GM18502 (cell line): Measurements from ENCODE around the gene PRKN.
"Not testable (repeated sequence)": the region's sequence is repeated elsewhere in the genome, so short reads cannot be mapped to it uniquely, and the experiment has no call there.

Experiments
- ATAC-seq: cut with Tn5 transposase; IDR thresholded peaks from one replicate; pipeline ENCODE4 v1.9.1; 2021; ENCODE audit warnings: mild to moderate bottlenecking; ENCODE audit not compliant: unreplicated experiment, poor library complexity

The PRKN gene

GRCh38 chr6:161903584-161904212 lies 823.9 kb downstream of the PRKN start:
- ATAC-seq, result no peak

- ATAC-seq, result no peak
Measured at GRCh38 chr6:161901740-161902426, 825.7 kb downstream of the PRKN start.

- no peak for ATAC-seq
Measured at GRCh38 chr6:161894436-161894835, 833.1 kb downstream of the PRKN start.

GRCh38 chr6:161891542-161891941 lies 836.0 kb downstream of the PRKN start:
- no peak for ATAC-seq

GRCh38 chr6:161890832-161891297 lies 836.7 kb downstream of the PRKN start:
- ATAC-seq, result no peak

GRCh38 chr6:161890133-161890831 lies 837.3 kb downstream of the PRKN start:
- ATAC-seq, result no peak

GRCh38 chr6:161889324-161889723 lies 838.2 kb downstream of the PRKN start:
- ATAC-seq, result no peak

- not testable (repeated sequence) for ATAC-seq
Measured at GRCh38 chr6:161886545-161886944, 841.0 kb downstream of the PRKN start.

GRCh38 chr6:161884782-161885181 lies 842.8 kb downstream of the PRKN start:
- no peak for ATAC-seq

- no peak for ATAC-seq
Measured at GRCh38 chr6:161882196-161882765, 845.3 kb downstream of the PRKN start.

- no peak for ATAC-seq
Measured at GRCh38 chr6:161880056-161880455, 847.5 kb downstream of the PRKN start.

GRCh38 chr6:161876231-161876630 lies 851.3 kb downstream of the PRKN start:
- ATAC-seq, result no peak

GRCh38 chr6:161870236-161870901 lies 857.2 kb downstream of the PRKN start:
- ATAC-seq, result no peak

- no peak for ATAC-seq
Measured at GRCh38 chr6:161869491-161869890, 858.1 kb downstream of the PRKN start.

- ATAC-seq, result no peak
Measured at GRCh38 chr6:161866570-161866969, 861.0 kb downstream of the PRKN start.

GRCh38 chr6:161861061-161861460 lies 866.5 kb downstream of the PRKN start:
- not testable (repeated sequence) for ATAC-seq

GRCh38 chr6:161853657-161854056 lies 873.9 kb downstream of the PRKN start:
- no peak for ATAC-seq

- ATAC-seq, result not testable (repeated sequence)
Measured at GRCh38 chr6:161851486-161851885, 876.1 kb downstream of the PRKN start.

- ATAC-seq, result no peak
Measured at GRCh38 chr6:161850562-161850961, 877.0 kb downstream of the PRKN start.

- ATAC-seq, result no peak
Measured at GRCh38 chr6:161847628-161848027, 879.9 kb downstream of the PRKN start.
